GM23248 (cell line): ENCODE data around the gene CD4.

ENCODE experiments used
- EZH2 ChIP-seq: fragments of 200-600 bp; sonication (generic); IDR thresholded peaks from 2 replicates; pipeline ENCODE4 v1.6.1; 2018; ENCODE audit warnings: antibody characterized with exemption, mild to moderate bottlenecking; ENCODE audit not compliant: insufficient read depth, poor library complexity, severe bottlenecking
- EZH2phosphoT487 ChIP-seq: fragments of 200-600 bp; sonication (generic); IDR thresholded peaks from 2 replicates; pipeline ENCODE4 v1.6.1; 2018; ENCODE audit warnings: antibody characterized with exemption, moderate library complexity, mild to moderate bottlenecking, low read depth; ENCODE audit not compliant: insufficient read depth

DNA sequence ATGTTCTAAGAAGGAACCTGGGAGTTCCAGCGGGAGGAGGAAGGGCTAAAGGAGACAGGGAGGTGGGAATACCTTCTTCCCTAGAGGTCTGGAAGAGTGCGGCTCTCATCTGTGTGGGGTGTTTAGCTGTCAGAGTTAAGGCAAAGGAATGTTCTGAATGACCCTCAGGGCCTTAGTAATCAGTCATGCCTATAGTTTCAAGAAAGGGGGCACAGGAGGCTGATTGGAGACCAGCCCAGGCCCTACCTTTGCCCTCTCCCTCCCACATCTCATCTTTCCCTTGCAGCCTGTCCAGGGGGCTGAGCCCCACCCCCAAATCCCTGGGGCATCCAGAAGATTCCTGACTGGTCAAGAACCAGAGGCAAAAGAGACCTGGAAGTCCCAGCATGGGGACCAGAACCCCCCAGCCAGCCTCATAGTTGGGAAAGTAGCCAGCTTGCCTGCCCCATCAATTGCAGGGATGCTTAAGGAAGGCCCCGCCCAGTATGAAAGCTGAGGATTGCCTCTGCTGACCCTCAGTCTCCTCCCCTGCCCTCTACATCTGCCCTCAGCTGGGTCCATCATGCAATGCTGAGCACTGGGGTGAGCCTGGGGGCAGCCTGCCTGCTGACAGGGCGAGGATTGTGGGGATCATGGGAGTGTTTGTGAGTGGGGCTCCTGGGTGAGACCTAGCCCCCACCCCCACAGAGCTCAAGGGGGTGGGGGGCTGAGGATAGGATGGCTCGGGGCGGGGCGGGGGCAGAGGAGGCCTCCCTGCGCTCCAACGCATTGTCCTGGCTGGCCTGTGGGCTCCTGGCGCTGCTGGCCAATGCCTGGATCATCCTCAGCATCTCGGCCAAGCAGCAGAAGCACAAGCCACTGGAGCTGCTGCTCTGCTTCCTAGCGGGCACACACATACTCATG, 34.1 kb downstream of the CD4 start:
- no peak for TF ChIP-seq EZH2phosphoT487
- no peak for TF ChIP-seq EZH2
